ENCODE results near the gene TRAPPC2B. TPM values are rescaled to one million over a fixed set of nuclear protein-coding genes. Genes with fewer than 3 reads are reported as not detected.

The TRAPPC2B gene
- polyA plus RNA-seq, 1 donor (not counting 4 experiments of a cell fraction or from before 2014, with no cell fraction given) = 20.8 TPM

DNA sequence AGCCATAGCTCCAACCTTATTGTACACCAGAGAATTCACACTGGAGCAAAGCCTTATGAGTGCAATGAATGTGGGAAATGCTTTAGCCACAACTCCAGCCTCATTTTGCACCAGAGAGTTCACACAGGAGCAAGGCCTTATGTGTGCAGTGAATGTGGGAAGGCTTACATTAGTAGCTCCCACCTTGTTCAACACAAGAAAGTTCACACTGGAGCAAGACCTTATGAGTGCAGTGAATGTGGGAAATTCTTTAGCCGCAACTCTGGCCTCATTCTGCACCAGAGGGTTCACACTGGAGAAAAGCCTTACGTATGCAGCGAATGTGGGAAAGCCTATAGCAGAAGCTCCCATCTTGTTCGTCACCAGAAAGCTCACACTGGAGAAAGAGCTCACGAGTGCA lies 5.9 kb upstream of the TRAPPC2B start:
- Histone ChIP-seq H3K79me2 (ENCODE audit: control insufficient read depth, insufficient read depth, low read length) (peaks cover 27% of the 10 kb centered on the region), H3K27me3 (ENCODE audit: control insufficient read depth, extremely low read depth, insufficient read depth, low read length) (no peaks in the 10 kb centered on the region), H3K9me1 (ENCODE audit: control insufficient read depth, extremely low read depth, insufficient read depth, low read length) (no peaks in the 10 kb centered on the region), H4K20me1 (ENCODE audit: control insufficient read depth, extremely low read depth, insufficient read depth, low read length) (no peaks in the 10 kb centered on the region), H3K27ac (ENCODE audit: control insufficient read depth, insufficient read depth, low read length) (no peak overlapping the region), H3K4me3 (ENCODE audit: control insufficient read depth in 2 of 3, extremely low read depth in 1 of 3, insufficient read depth in 2 of 3, low read depth in 1 of 3, low read length in 3 of 3) (no peak overlapping the region), H2AFZ (ENCODE audit: control insufficient read depth, low read length) (no peak overlapping the region), H3K4me2 (ENCODE audit: control insufficient read depth, extremely low read depth, insufficient read depth, low read depth, low read length) (no peak overlapping the region), H3K36me3 (ENCODE audit: control insufficient read depth in 2 of 2, extremely low read depth in 1 of 2, insufficient read depth in 2 of 2, low read length in 2 of 2) (peaks cover 6 to 25% of the 10 kb centered on the region in 2 experiments), H3K4me1 (ENCODE audit: control insufficient read depth, extremely low read depth, insufficient read depth, low read length) (peaks cover 4% of the 10 kb centered on the region), H3K9ac (ENCODE audit: control insufficient read depth, extremely low read depth, insufficient read depth, low read length) (no peak overlapping the region), H3K9me3 (ENCODE audit: control insufficient read depth, low read depth, low read length) (no peaks in the 10 kb centered on the region)
- FAIRE-seq = no peak
- dilution Hi-C loops (cut with MboI; ENCODE audit: extremely low pct_ligation_motif_present, low sequenced_read_pairs) = no loop called here
- TF ChIP-seq EZH2 (IDR thresholded peaks at IDR 0.05; ENCODE audit: low read length) (no peak), CTCF (optimal IDR thresholded peaks at IDR 0.05 in 1 of 3, IDR thresholded peaks at IDR 0.05 in 1 of 3, conservative IDR thresholded peaks at IDR 0.05 in 1 of 3; ENCODE audit: extremely low read depth in 1 of 3, insufficient read depth in 2 of 3, low read length in 3 of 3) (no peak)
- DNase-seq (ENCODE audit: low read depth, low spot score) = no peak

DNA sequence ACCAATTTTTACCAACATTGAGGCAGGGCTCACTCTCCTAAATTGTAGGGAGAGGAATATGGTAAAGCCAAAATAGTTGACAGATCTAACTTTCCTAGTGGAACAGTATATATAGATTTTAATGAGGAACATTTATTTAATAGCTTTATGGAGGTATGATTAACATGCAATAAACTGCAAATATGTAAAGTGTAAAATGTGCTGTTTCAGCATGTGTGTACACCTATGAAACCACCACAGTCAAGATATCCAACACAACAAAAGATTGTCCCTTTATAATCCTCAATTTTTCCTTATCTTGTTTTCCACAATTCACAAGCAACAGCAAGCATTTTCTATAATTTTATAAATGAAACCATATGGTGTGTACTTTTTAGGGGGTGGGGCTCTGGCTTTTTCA lies 4.1 kb upstream of the TRAPPC2B start:
- DNase-seq (ENCODE audit: low read depth, low spot score) = no peak
- Histone ChIP-seq H3K27ac (ENCODE audit: control insufficient read depth, insufficient read depth, low read length) (no peak overlapping the region), H4K20me1 (ENCODE audit: control insufficient read depth, extremely low read depth, insufficient read depth, low read length) (no peaks in the 10 kb centered on the region), H3K4me1 (ENCODE audit: control insufficient read depth, extremely low read depth, insufficient read depth, low read length) (peaks cover 5% of the 10 kb centered on the region), H3K27me3 (ENCODE audit: control insufficient read depth, extremely low read depth, insufficient read depth, low read length) (no peaks in the 10 kb centered on the region), H3K36me3 (ENCODE audit: control insufficient read depth in 2 of 2, extremely low read depth in 1 of 2, insufficient read depth in 2 of 2, low read length in 2 of 2) (peaks cover 6 to 23% of the 10 kb centered on the region in 2 experiments), H3K4me3 (ENCODE audit: control insufficient read depth in 2 of 3, extremely low read depth in 1 of 3, insufficient read depth in 2 of 3, low read depth in 1 of 3, low read length in 3 of 3) (no peak overlapping the region), H2AFZ (ENCODE audit: control insufficient read depth, low read length) (no peak overlapping the region), H3K79me2 (ENCODE audit: control insufficient read depth, insufficient read depth, low read length) (peaks cover 18% of the 10 kb centered on the region), H3K9ac (ENCODE audit: control insufficient read depth, extremely low read depth, insufficient read depth, low read length) (no peak overlapping the region), H3K9me1 (ENCODE audit: control insufficient read depth, extremely low read depth, insufficient read depth, low read length) (no peaks in the 10 kb centered on the region), H3K4me2 (ENCODE audit: control insufficient read depth, extremely low read depth, insufficient read depth, low read depth, low read length) (no peak overlapping the region), H3K9me3 (ENCODE audit: control insufficient read depth, low read depth, low read length) (no peaks in the 10 kb centered on the region)
- dilution Hi-C loops (cut with MboI; ENCODE audit: extremely low pct_ligation_motif_present, low sequenced_read_pairs) = no loop called here
- no peak for FAIRE-seq
- TF ChIP-seq CTCF (optimal IDR thresholded peaks at IDR 0.05 in 1 of 3, IDR thresholded peaks at IDR 0.05 in 1 of 3, conservative IDR thresholded peaks at IDR 0.05 in 1 of 3; ENCODE audit: extremely low read depth in 1 of 3, insufficient read depth in 2 of 3, low read length in 3 of 3) (no peak), EZH2 (IDR thresholded peaks at IDR 0.05; ENCODE audit: low read length) (no peak)

Measured in keratinocyte (primary cell).